CD4-positive, alpha-beta T cell (primary cell): Measurements from ENCODE around the gene KCNIP4. TPM values are rescaled to one million over a fixed set of nuclear protein-coding genes. Genes with fewer than 3 reads are reported as not detected.
"Not testable (repeated sequence)": the region's sequence is repeated elsewhere in the genome, so short reads cannot be mapped to it uniquely, and the experiment has no call there.

Experiments
- ATAC-seq: fragments of 200-7000 bp; cut with Tn5 transposase; one replicate; pipeline ENCODE4 v1.10.0; 2022; ENCODE audit warnings: mild to moderate bottlenecking; ENCODE audit not compliant: poor library complexity
- CTCF ChIA-PET: fragments of 350-600 bp; sonication (Branson Sonifier 250); formaldehyde crosslinking; loops from one replicate; lab custom pipeline; 2021; ENCODE audit warnings: antibody characterized with exemption, inconsistent platforms; lab: Charles Lee
- POLR2A ChIA-PET: fragments of 350-600 bp; sonication (Branson Sonifier 250); formaldehyde crosslinking; loops from one replicate; lab custom pipeline; 2021; ENCODE audit warnings: antibody characterized with exemption, inconsistent platforms; lab: Charles Lee
- DNase-seq, 14 experiments: peaks; one replicate each; pipeline ENCODE4 v3.0.0-alpha.2; 2013 to 2020; ENCODE audit warnings: mixed read lengths in 2 of 14
- H3K27ac ChIP-seq, 2 donors: one replicate each; pipeline versions ENCODE4 v1.5.1 to v1.7.0; 2013; ENCODE audit warnings: low read length in 2 of 2, low read depth in 1 of 2, mild to moderate bottlenecking in 1 of 2
- H3K27me3 ChIP-seq, 2 experiments: 1 replicate in 1 of 2; 2 replicates in 1 of 2; pipeline versions ENCODE4 v1.6.1 to v1.7.0; 2013; ENCODE audit warnings: low read length in 2 of 2, control low read depth in 1 of 2, mild to moderate bottlenecking in 1 of 2, moderate library complexity in 1 of 2; ENCODE audit not compliant: insufficient read depth in 2 of 2, control insufficient read depth in 1 of 2
- H3K36me3 ChIP-seq: one replicate; pipeline ENCODE4 v1.6.1; 2013; ENCODE audit warnings: low read length, control low read depth; ENCODE audit not compliant: insufficient read depth
- H3K4me1 ChIP-seq: one replicate; pipeline ENCODE4 v1.6.1; 2013; ENCODE audit warnings: low read length, control low read depth; ENCODE audit not compliant: insufficient read depth
- H3K4me3 ChIP-seq: one replicate; pipeline ENCODE4 v1.5.1; 2013; ENCODE audit warnings: mild to moderate bottlenecking, low read length, moderate library complexity
- H3K9me3 ChIP-seq, 2 experiments: 1 replicate in 1 of 2; 2 replicates in 1 of 2; pipeline versions ENCODE4 v1.6.1 to v1.7.0; 2013; ENCODE audit warnings: low read length in 2 of 2, mild to moderate bottlenecking in 2 of 2, control low read depth in 1 of 2, moderate library complexity in 1 of 2; ENCODE audit not compliant: control insufficient read depth in 1 of 2, insufficient read depth in 1 of 2
- H3K27ac Mint-ChIP-seq: one replicate; pipeline ENCODE4 v1.8.0; 2020; ENCODE audit warnings: mixed read lengths
- H3K27me3 Mint-ChIP-seq: one replicate; pipeline ENCODE4 v1.8.0; 2021; ENCODE audit warnings: mixed read lengths
- H3K36me3 Mint-ChIP-seq: one replicate; pipeline ENCODE4 v1.8.0; 2021; ENCODE audit warnings: low read depth, mixed read lengths
- H3K4me1 Mint-ChIP-seq: one replicate; pipeline ENCODE4 v1.8.0; 2021; ENCODE audit warnings: low read depth, mixed read lengths
- H3K4me3 Mint-ChIP-seq: one replicate; pipeline ENCODE4 v1.8.0; 2020; ENCODE audit warnings: mild to moderate bottlenecking, mixed read lengths
- H3K9me3 Mint-ChIP-seq: one replicate; pipeline ENCODE4 v1.8.0; 2020; ENCODE audit warnings: mixed read lengths
- intact Hi-C, 2 experiments: fragments of 100-400 bp; cut with DNase I in 1 of 2; cut with micrococcal nuclease in 1 of 2; formaldehyde crosslinking; loops; one replicate each; pipeline versions ENCODE4 v1.15.1 to v1.9.0; 2023 to 2025; cut with DNase I, micrococcal nuclease
- total RNA-seq, 174 experiments: library from RNA in 2 of 174; stranded (reverse) in 2 of 174; gene quantifications; one replicate each; pipeline ENCODE4 v1.2.3 and lab custom pipeline; 2021 to 2026
- TF ChIP-seq, protein P1 (sequence below): fragments of 200-600 bp; IDR thresholded peaks from one replicate; pipeline ENCODE4 v1.8.0; 2022; ENCODE audit warnings: antibody characterized with exemption, mild to moderate bottlenecking

KCNIP4 gene
- total RNA-seq, 2 experiments from 2014 or later: not detected

DNA sequence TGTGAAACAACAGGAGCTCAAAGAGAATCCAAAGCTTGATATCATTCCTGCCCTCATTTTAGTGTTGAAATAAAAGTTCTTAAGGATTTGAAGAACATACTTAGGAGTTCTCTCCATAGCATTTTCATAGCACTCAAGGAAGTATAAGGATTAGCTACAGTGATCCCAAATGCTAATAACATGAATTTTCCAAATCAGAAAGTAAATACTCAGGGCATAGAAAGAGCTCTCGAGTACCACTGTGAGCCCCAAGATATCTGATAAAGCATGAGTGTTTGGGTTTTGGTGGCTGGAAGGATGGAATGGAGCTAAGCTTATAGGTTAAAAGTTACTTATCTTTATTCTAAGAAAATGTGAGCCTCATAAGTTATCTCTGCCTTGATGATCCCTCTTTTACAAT, 584.9 kb downstream of the KCNIP4 start:
- no peak overlapping the region for H3K4me3 ChIP-seq
- DNase-seq (no peak), ATAC-seq (no peak)
- no peak overlapping the region for H3K4me3 Mint-ChIP-seq
- no peaks in the 10 kb centered on the region for H3K36me3 ChIP-seq
- H3K27ac Mint-ChIP-seq: no peak overlapping the region
- POLR2A ChIA-PET: no interaction called here
- H3K4me1 Mint-ChIP-seq: no peaks in the 10 kb centered on the region
- no peaks in the 10 kb centered on the region for H3K36me3 Mint-ChIP-seq
- peaks cover 6% of the 10 kb centered on the region for H3K9me3 Mint-ChIP-seq
- H3K27me3 ChIP-seq: no peaks in the 10 kb centered on the region
- no peaks in the 10 kb centered on the region for H3K4me1 ChIP-seq
- CTCF ChIA-PET: no interaction called here
- H3K9me3 ChIP-seq: no peaks in the 10 kb centered on the region
- no peaks in the 10 kb centered on the region for H3K27me3 Mint-ChIP-seq
- intact Hi-C loops: no loop called here
- no peak overlapping the region for H3K27ac ChIP-seq
- TF ChIP-seq, protein P1, sequence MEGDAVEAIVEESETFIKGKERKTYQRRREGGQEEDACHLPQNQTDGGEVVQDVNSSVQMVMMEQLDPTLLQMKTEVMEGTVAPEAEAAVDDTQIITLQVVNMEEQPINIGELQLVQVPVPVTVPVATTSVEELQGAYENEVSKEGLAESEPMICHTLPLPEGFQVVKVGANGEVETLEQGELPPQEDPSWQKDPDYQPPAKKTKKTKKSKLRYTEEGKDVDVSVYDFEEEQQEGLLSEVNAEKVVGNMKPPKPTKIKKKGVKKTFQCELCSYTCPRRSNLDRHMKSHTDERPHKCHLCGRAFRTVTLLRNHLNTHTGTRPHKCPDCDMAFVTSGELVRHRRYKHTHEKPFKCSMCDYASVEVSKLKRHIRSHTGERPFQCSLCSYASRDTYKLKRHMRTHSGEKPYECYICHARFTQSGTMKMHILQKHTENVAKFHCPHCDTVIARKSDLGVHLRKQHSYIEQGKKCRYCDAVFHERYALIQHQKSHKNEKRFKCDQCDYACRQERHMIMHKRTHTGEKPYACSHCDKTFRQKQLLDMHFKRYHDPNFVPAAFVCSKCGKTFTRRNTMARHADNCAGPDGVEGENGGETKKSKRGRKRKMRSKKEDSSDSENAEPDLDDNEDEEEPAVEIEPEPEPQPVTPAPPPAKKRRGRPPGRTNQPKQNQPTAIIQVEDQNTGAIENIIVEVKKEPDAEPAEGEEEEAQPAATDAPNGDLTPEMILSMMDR: no peak

DNA sequence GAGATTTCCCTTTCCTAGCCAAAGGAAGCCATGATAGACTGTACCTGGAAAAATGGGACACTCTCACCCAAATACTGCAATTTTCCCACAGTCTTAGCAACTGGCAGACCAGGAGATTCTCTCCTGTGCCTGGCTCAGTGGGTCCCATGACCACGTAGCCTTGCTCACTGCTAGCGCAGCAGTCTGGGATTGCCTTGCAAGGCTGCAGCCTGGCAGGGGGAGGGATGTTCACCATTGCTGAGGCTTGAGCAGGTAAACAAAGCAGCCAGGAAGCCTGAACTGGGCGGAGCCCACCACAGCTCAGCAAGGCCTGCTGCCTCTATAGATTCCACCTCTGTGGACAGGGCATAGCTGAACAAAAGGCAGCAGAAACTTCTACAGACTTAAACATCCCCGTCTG, 596.2 kb downstream of the KCNIP4 start:
- H3K9me3 Mint-ChIP-seq: peaks cover 16% of the 10 kb centered on the region

DNA sequence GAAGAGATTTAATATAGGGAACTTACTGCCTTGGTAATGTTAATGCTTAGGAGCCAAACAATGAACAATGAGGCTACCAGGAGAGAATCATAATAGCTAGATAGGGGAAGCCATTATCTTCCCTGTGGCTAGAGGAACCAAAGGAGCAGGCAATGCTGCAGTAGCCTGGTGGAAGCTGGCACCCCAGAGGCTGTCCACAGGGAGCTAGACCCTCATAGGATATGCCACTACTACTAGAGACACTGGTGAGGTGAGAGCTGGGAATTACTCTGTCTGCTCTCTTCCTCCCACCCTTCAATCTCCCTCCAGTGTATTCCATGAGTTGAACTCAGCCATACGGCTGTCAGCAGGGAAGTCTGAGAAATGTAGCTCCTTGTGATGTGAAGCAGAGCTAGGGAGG, 601.4 kb downstream of the KCNIP4 start:
- no peak overlapping the region for H3K27ac ChIP-seq
- H3K36me3 Mint-ChIP-seq: no peaks in the 10 kb centered on the region
- H3K4me1 Mint-ChIP-seq: no peaks in the 10 kb centered on the region
- DNase-seq (no peak), ATAC-seq (no peak)
- TF ChIP-seq, protein P1: no peak
- no peaks in the 10 kb centered on the region for H3K27me3 Mint-ChIP-seq
- no peak overlapping the region for H3K4me3 ChIP-seq
- H3K27ac Mint-ChIP-seq: no peak overlapping the region
- H3K4me1 ChIP-seq: no peaks in the 10 kb centered on the region
- H3K36me3 ChIP-seq: no peaks in the 10 kb centered on the region
- peaks cover 5% of the 10 kb centered on the region for H3K9me3 Mint-ChIP-seq
- no peaks in the 10 kb centered on the region for H3K27me3 ChIP-seq
- H3K4me3 Mint-ChIP-seq: no peak overlapping the region
- intact Hi-C loops: no loop called here
- peaks cover 2 to 6% of the 10 kb centered on the region in 2 experiments for H3K9me3 ChIP-seq
- ChIA-PET POLR2A (no interaction called here), CTCF (no interaction called here)

More for the DNA sequence above, 596.2 kb downstream of the KCNIP4 start:
- H3K9me3 ChIP-seq, H3K4me1 Mint-ChIP-seq, H3K36me3 Mint-ChIP-seq, CTCF ChIA-PET, H3K27me3 Mint-ChIP-seq, H3K27ac Mint-ChIP-seq, H3K4me1 ChIP-seq, POLR2A ChIA-PET, H3K27me3 ChIP-seq, H3K36me3 ChIP-seq, H3K4me3 Mint-ChIP-seq, DNase-seq, H3K27ac ChIP-seq, intact Hi-C loops, H3K4me3 ChIP-seq, ATAC-seq: not testable (repeated sequence)

DNA sequence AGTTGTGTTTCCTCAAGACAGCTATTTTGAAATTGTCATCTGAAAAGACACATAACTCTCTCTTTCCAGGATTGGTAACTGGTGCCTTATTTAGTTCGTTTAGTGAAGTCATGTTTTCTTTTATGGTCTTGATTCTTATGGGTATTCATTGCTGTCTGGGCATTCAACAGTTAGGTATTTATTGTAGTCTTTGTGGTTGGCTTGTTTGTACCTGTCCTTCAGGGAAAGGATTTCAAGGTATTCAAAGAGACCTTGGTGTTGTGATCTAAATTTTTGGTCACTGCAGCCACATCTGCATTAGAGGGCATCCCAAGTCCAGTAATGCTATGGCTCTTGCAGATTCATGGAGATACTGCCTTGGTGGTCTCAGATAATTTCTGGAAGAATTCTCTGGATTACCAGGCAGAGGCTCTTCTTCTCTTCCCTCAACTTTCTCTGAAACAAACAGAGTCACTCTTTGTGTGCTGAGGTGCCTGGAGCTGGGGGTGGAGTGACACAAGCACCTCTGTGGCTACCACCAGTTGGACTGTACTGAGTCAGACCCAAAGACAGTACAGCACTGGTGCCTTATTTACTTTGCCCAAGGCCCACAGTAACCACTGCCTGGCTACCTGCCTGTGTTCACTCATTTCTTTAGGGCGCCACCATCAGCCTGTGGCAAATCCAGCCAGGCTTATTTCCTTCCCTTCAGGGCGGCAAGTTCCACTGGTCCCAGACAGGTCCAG, 620.4 kb downstream of the KCNIP4 start:
- DNase-seq (no peak), ATAC-seq (no peak)
- TF ChIP-seq, protein P1: no peak
- Mint-ChIP-seq H3K4me3 (no peak overlapping the region), H3K36me3 (no peaks in the 10 kb centered on the region), H3K9me3 (peaks cover 14% of the 10 kb centered on the region), H3K27ac (no peak overlapping the region), H3K4me1 (no peaks in the 10 kb centered on the region), H3K27me3 (no peaks in the 10 kb centered on the region)
- Histone ChIP-seq H3K4me1 (no peaks in the 10 kb centered on the region), H3K36me3 (no peaks in the 10 kb centered on the region), H3K4me3 (no peak overlapping the region), H3K9me3 (no peaks in the 10 kb centered on the region), H3K27me3 (no peaks in the 10 kb centered on the region), H3K27ac (no peak overlapping the region)
- ChIA-PET POLR2A (no interaction called here), CTCF (no interaction called here)
- intact Hi-C loops: no loop called here
